Colon (tissue), 2 donors: ENCODE data around the gene AIFM2.
"Not testable (repeated sequence)": the region's sequence is repeated elsewhere in the genome, so short reads cannot be mapped to it uniquely, and the experiment has no call there.

Source experiments
- FAIRE-seq: peaks from 2 replicates; lab custom pipeline; 2012; peaks lifted over from hg19 to GRCh38; lab: Jason Lieb, UNC
- donor health status: control.
- donor health status: control.

The AIFM2 gene

GRCh38 chr10:70132098-70133029 lies at the start of gene AIFM2:
AIFM2 (minus strand) TSS chr10:70132825; CDS start chr10:70124084, 8,741 bp downstream.
- FAIRE-seq, result no peak

- FAIRE-seq, result not testable (repeated sequence)
These were observed 46.6 kb upstream of the AIFM2 start for GRCh38 chr10:70179209-70179608.

GRCh38 chr10:70178139-70178725 lies 45.6 kb upstream of the AIFM2 start:
- FAIRE-seq, result no peak

DNA sequence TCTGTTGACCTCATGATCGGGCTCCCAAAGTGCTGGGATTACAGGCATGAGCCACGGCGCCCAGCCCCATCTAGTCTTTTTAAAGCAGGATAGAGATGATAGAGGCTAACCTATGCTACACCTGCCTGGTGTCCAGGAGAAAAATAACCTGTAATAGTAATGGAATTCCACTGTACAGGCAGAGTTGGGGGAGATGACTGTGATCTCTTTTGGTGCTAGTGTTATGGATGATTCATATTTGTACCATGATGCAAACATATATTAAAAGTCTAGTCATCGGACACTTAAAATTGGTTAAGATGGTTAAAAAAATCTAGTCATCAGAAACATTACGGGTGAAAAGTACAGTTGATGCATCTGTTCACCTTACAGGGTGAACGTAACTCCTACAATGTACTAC lies 43.8 kb upstream of the AIFM2 start:
- FAIRE-seq, result no peak

DNA sequence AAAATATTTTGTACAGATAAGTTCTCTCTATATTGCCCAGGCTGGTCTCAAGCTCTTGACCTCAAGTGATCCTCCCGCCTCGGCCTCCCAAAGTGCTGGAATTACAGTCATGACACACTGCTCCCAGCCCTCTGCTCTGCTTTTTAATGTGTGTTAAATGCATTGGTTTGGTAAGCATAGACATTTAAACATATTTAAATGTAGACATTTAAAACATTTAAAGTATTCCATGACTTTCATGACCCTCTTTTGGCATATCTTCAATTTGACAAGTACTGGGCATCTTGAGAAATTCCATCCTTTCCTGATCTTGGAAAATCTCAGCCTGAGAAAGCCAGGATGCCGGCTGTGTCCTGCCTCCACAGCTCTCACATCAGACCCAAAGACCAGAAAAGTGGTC lies 42.9 kb upstream of the AIFM2 start:
- no peak for FAIRE-seq

- no peak for FAIRE-seq
These were observed 41.6 kb upstream of the AIFM2 start for GRCh38 chr10:70174058-70174741.

- no peak for FAIRE-seq
These were observed 37.2 kb upstream of the AIFM2 start for GRCh38 chr10:70169649-70170364.

DNA sequence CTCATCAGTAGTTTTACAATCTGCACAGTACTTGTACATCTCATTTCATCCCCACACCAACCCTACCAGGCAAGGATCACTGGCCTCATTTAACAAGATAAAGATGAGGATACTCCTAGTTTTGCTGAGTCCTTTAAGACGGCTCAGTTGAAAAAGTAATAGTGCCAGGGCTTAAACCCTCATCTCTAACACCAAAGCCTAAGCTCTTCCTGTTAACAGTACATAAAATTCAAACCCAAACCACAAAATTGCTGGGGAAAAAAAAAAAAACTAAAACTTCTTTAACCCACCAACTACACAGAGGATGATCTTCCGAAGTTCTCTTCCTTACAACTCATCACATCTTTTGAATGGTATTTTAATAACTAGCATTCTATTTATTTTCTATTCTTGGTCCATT lies 36.4 kb upstream of the AIFM2 start:
- no peak for FAIRE-seq

GRCh38 chr10:70167246-70167645 lies 34.6 kb upstream of the AIFM2 start:
- no peak for FAIRE-seq

DNA sequence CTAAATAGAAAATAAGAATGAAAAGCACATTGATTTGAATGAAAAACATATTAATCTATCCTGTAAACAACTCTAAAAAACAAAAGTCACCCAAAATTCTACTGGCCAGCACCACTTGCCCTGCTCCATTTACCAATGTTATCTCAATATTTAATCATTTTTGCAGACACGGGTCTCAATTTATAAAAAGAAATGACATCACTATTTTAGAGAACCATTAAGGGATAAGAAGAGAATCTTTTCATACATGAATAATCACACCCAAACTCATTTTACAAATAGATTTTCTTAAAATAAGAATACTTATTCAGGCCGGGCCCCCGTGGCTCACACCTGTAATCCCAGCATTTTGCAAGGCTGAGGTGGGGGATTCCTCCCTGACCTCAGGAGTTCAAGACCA lies 33.8 kb upstream of the AIFM2 start:
- FAIRE-seq, result no peak

- FAIRE-seq, result no peak
These were observed 31.5 kb upstream of the AIFM2 start for GRCh38 chr10:70164163-70164562.

GRCh38 chr10:70163448-70163847 lies 30.8 kb upstream of the AIFM2 start:
- FAIRE-seq, result no peak

DNA sequence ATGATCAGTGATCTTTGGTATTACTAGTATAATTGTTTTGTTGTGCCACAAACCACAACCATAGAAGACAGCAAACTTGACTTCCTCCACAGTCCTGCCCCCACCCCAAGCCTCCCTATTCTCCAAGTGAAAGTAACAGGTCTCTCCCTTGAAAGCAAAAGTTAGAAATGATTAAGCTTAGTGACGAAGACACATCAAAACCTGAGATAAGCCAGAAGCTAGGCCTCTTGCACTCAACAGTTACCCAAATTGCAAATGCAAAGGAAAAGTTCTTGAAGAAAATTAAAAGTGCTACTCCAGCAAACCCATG lies 30.2 kb upstream of the AIFM2 start:
- no peak for FAIRE-seq

DNA sequence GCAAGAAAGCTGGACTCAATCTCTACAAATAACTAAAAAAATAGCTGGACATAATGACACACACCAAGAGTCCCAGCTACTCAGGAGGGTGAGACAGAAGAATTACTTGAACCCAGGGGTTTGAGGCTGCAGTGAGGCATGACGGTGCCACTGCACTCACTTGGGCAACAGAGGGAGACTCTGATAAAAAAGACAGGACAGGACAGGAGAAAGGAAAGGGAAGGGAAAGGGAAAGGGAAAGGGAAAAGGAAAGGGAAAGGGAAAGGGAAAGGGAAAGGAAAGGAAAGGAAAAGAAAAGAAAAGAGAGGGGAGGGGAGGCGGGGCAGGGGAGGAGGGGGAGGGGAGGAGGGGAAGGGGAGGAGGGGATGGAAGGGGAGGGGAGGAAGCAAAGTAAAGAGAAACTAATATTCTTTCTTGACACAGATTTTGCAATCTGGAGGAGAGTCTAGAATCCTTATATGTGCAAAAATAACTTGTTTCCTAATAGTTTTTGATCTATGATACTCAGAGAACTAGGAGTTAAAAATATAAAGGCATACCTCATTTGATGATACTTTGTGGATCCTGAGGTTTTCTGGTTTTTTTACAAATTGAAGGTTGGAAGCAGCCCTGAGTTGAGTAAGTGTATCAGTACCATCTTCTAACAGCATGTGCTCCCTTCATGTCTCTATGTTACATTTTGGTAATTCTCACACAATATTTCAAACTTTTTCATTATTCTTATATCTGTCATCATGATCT lies 29.7 kb upstream of the AIFM2 start:
- no peak for FAIRE-seq

GRCh38 chr10:70160798-70161197 lies 28.2 kb upstream of the AIFM2 start:
- no peak for FAIRE-seq

- not testable (repeated sequence) for FAIRE-seq
These were observed 26.7 kb upstream of the AIFM2 start for GRCh38 chr10:70159366-70159765.

DNA sequence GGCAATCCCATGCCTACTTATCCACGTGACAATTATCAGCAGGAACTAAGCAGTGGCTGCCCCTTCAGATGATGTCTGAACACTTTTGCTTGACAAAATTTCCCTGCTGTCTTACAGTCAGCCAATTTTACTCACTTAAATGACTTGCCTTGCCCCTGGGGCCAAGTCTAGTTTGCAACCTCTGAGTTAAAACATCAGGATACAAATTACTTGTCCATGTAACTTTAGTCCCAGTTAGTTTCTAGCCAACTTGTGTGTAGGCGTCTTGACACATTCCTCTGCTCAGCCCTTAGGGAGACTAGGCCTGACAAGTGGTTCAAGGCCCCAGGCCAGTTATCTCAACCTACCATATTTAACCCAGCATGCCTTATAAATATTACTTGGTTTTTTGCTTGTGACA lies 25.5 kb upstream of the AIFM2 start:
- no peak for FAIRE-seq

- no peak for FAIRE-seq
These were observed 22.7 kb upstream of the AIFM2 start for GRCh38 chr10:70155255-70155838.

DNA sequence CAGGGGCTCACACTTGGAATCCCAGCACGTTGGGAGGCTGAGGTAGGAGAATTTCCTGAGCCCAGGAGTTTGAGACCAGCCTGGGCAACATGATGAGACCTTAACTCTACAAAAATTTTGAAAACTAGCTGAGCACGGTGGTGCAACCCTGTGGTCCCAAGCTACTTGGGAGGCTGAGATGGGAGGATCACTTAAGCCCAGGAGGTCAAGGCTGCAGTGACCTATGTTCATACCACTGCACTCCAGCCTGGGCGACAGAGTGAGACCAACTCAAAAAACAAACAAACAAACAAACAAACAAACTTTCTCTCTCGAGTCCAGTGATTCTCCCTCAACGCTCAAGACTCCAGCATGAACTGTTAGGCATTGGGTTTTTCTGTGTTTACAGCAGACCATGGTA lies 15.9 kb upstream of the AIFM2 start:
- no peak for FAIRE-seq

- FAIRE-seq, result no peak
These were observed 14.6 kb upstream of the AIFM2 start for GRCh38 chr10:70147259-70147625.

DNA sequence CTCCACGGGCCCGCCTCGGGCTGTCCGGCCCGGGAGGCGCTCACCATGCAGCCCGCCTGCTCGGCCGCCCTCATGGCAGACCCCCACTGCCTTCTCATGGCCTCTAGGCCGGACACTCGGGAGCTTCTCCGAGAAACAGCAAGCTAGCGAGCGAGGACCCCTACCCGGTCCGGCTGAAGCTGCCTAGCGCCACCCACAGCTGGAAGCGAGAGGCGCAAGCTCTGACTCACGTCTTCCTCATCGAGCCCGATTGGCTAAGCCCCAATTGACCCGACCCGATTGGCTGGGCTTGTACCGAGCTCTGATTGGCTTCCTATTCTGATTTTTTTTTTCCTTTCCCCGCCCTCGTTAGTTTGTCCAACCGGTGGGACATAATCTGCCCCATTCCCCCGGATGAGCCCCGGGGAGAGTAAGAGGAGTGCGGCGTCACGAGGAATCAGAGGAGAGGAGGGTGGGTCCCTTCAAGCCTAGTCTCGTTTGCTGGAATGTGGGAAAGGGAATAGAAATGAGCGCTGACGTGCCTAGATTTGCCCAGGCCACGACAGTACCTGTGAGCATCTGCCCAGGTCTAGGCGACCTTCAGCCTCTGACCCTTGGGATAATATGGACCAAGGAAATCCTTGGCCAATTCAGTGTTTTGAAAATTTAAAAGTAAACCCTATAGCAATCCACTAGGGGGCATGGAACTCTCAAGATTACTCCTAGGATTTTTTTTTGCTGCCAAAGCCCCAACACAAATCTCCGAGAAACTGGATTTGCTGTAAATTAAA lies 14.0 kb upstream of the AIFM2 start, which contains the start of gene TYSND1:
Gene TYSND1, minus strand, starts transcription at position 212 of the 770 bp plus-strand sequence. Its CDS starts 114 bp downstream, at position 98.
- peak; percentile 58 for FAIRE-seq
